ENCODE results near the gene SLC25A21.

SLC25A21 gene

GRCh38 chr14:36944307-36945010, 227.9 kb downstream of the SLC25A21 start:
- H3K79me2 ChIP-seq (ENCODE audit: insufficient read depth, low read length): no peaks in the 10 kb centered on the region
- no peak overlapping the region for H3K27ac ChIP-seq (ENCODE audit: low read depth, low read length)
- H3K4me2 ChIP-seq (ENCODE audit: low read depth, low read length, poor library complexity, severe bottlenecking): no peak overlapping the region
- no peaks in the 10 kb centered on the region for H3K36me3 ChIP-seq (ENCODE audit: low read length)
- no peaks in the 10 kb centered on the region for H3K9me2 ChIP-seq (replicated peaks; ENCODE audit: insufficient read depth, low read length)
- H3K4me3 ChIP-seq (ENCODE audit: insufficient read depth, low read length, poor library complexity, severe bottlenecking): no peak overlapping the region
- H4K20me1 ChIP-seq (ENCODE audit: low read depth, low read length): no peaks in the 10 kb centered on the region
- H3K27me3 ChIP-seq (ENCODE audit: low read length): no peaks in the 10 kb centered on the region
- H3F3A ChIP-seq (ENCODE audit: insufficient read depth): no peaks in the 10 kb centered on the region
- no peak overlapping the region for H3K9ac ChIP-seq (ENCODE audit: low read length)
- TF ChIP-seq CTCF (IDR thresholded peaks at IDR 0.05; ENCODE audit: insufficient read depth, low read length, poor library complexity, severe bottlenecking) (no peak), EZH2phosphoT487 (conservative IDR thresholded peaks at IDR 0.05; ENCODE audit: low read length) (no peak)
- H3K9me3 ChIP-seq (ENCODE audit: insufficient read depth, low read length): no peaks in the 10 kb centered on the region
- H2AFZ ChIP-seq (ENCODE audit: low read depth, low read length, severe bottlenecking): no peak overlapping the region

DNA sequence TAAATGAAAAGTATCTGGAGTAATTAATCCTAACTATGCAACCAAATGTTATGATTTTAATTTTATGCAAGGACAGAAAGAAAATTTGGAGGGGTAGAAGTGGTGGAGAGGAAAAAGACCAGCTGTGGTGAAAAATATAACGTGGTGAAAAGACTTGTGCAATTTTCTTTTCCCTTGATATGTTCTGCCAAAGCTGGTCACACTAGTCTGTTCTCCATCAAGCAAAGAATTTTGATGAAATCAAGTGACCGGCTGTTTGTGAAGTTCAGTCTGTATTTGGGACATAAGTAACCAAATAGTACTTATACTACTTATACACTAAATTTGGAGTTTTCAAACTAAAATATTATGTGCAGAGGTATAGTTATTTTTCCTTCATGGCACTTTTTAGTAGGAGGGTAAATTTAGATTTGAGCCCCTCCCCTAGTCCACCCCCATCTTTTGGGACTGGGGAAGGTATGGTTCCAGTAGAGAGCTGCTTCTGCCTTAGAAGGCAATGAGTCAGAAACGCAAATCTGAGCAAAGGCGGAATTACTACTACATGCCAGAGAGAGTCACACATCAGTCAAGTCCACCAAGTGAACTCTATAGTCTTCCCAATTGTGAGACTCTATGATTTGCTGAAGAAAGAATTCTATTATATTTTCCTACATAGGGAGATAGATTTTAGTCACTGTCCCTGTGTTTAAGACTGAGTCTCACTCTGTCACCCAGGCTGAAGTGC, 229.7 kb downstream of the SLC25A21 start:
- Histone ChIP-seq H3K9me2 (replicated peaks; ENCODE audit: insufficient read depth, low read length) (no peaks in the 10 kb centered on the region), H3F3A (ENCODE audit: insufficient read depth) (no peaks in the 10 kb centered on the region), H2AFZ (ENCODE audit: low read depth, low read length, severe bottlenecking) (no peak overlapping the region), H3K27ac (ENCODE audit: low read depth, low read length) (no peak overlapping the region), H3K9me3 (ENCODE audit: insufficient read depth, low read length) (no peaks in the 10 kb centered on the region), H4K20me1 (ENCODE audit: low read depth, low read length) (no peaks in the 10 kb centered on the region), H3K27me3 (ENCODE audit: low read length) (no peaks in the 10 kb centered on the region), H3K36me3 (ENCODE audit: low read length) (no peaks in the 10 kb centered on the region), H3K79me2 (ENCODE audit: insufficient read depth, low read length) (no peaks in the 10 kb centered on the region), H3K9ac (ENCODE audit: low read length) (no peak overlapping the region), H3K4me2 (ENCODE audit: low read depth, low read length, poor library complexity, severe bottlenecking) (no peak overlapping the region), H3K4me3 (ENCODE audit: insufficient read depth, low read length, poor library complexity, severe bottlenecking) (no peak overlapping the region)
- TF ChIP-seq EZH2phosphoT487 (conservative IDR thresholded peaks at IDR 0.05; ENCODE audit: low read length) (no peak), CTCF (IDR thresholded peaks at IDR 0.05; ENCODE audit: insufficient read depth, low read length, poor library complexity, severe bottlenecking) (no peak)

- no peak overlapping the region for H3K9ac ChIP-seq (ENCODE audit: low read length)
- no peak overlapping the region for H3K4me2 ChIP-seq (ENCODE audit: low read depth, low read length, poor library complexity, severe bottlenecking)
- no peak overlapping the region for H3K4me3 ChIP-seq (ENCODE audit: insufficient read depth, low read length, poor library complexity, severe bottlenecking)
These were observed 230.5 kb downstream of the SLC25A21 start for GRCh38 chr14:36941783-36942521.

More at GRCh38 chr14:36941783-36942521, 230.5 kb downstream of the SLC25A21 start:
- Histone ChIP-seq H3K27ac (ENCODE audit: low read depth, low read length) (no peak overlapping the region), H3F3A (ENCODE audit: insufficient read depth) (no peaks in the 10 kb centered on the region), H3K27me3 (ENCODE audit: low read length) (no peaks in the 10 kb centered on the region), H3K9me3 (ENCODE audit: insufficient read depth, low read length) (no peaks in the 10 kb centered on the region), H4K20me1 (ENCODE audit: low read depth, low read length) (no peaks in the 10 kb centered on the region), H3K79me2 (ENCODE audit: insufficient read depth, low read length) (no peaks in the 10 kb centered on the region), H3K36me3 (ENCODE audit: low read length) (no peaks in the 10 kb centered on the region), H2AFZ (ENCODE audit: low read depth, low read length, severe bottlenecking) (no peak overlapping the region), H3K9me2 (replicated peaks; ENCODE audit: insufficient read depth, low read length) (no peaks in the 10 kb centered on the region)
- TF ChIP-seq CTCF (IDR thresholded peaks at IDR 0.05; ENCODE audit: insufficient read depth, low read length, poor library complexity, severe bottlenecking) (peak; percentile 95), EZH2phosphoT487 (conservative IDR thresholded peaks at IDR 0.05; ENCODE audit: low read length) (no peak)

All from SU-DHL-6 (cell line).